Fibroblast of skin of right quadriceps (primary cell): ENCODE measurements around the gene SLC38A7.
A peak's percentile ranks its signal among the peaks of the same experiment; 100 is the strongest.

Experiments
- DNase-seq: peaks from one replicate; pipeline ENCODE4 v3.0.0-alpha.2; 2013

SLC38A7 gene

GRCh38 chr16:58684354-58685083 is at the start of gene SLC38A7:
Gene SLC38A7, minus strand, starts transcription at chr16:58684770. Its CDS starts 4,644 bp downstream, at chr16:58680126.
- DNase-seq = peak; percentile 77

- peak; percentile 79 for DNase-seq
Measured at GRCh38 chr16:58733671-58734458, 49.3 kb upstream of the SLC38A7 start, which contains the start of gene GOT2. Gene GOT2, minus strand, starts transcription at chr16:58734316. Its CDS starts 88 bp downstream, at chr16:58734228.

- DNase-seq = no peak
Measured at GRCh38 chr16:58733248-58733670, 48.7 kb upstream of the SLC38A7 start.

- DNase-seq = peak; percentile 54
Measured at GRCh38 chr16:58732545-58733247, 48.1 kb upstream of the SLC38A7 start.

- DNase-seq = no peak
Measured at GRCh38 chr16:58730724-58731370, 46.3 kb upstream of the SLC38A7 start.

- no peak for DNase-seq
Measured at GRCh38 chr16:58727796-58728568, 43.4 kb upstream of the SLC38A7 start.

GRCh38 chr16:58727028-58727781 is 42.6 kb upstream of the SLC38A7 start:
- no peak for DNase-seq

GRCh38 chr16:58723109-58723508 is 38.5 kb upstream of the SLC38A7 start:
- DNase-seq = no peak

- no peak for DNase-seq
Measured at GRCh38 chr16:58717994-58718393, 33.4 kb upstream of the SLC38A7 start.

- no peak for DNase-seq
Measured at GRCh38 chr16:58716468-58716867, 31.9 kb upstream of the SLC38A7 start.

GRCh38 chr16:58713742-58714141 is 29.2 kb upstream of the SLC38A7 start:
- DNase-seq = no peak

GRCh38 chr16:58709333-58709732 is 24.8 kb upstream of the SLC38A7 start:
- DNase-seq = no peak

GRCh38 chr16:58699151-58699550 is 14.6 kb upstream of the SLC38A7 start:
- no peak for DNase-seq

GRCh38 chr16:58695368-58695767 is 10.8 kb upstream of the SLC38A7 start:
- no peak for DNase-seq

- no peak for DNase-seq
Measured at GRCh38 chr16:58692450-58692849, 7.9 kb upstream of the SLC38A7 start.

- DNase-seq = peak; percentile 66
Measured at GRCh38 chr16:58686985-58687706, 2.6 kb upstream of the SLC38A7 start.

- DNase-seq = no peak
Measured at GRCh38 chr16:58685084-58685449, 497 bp upstream of the SLC38A7 start.

GRCh38 chr16:58684001-58684353 is 593 bp downstream of the SLC38A7 start:
- no peak for DNase-seq

- no peak for DNase-seq
Measured at GRCh38 chr16:58679763-58680162, 4.8 kb downstream of the SLC38A7 start.

- DNase-seq = no peak
Measured at GRCh38 chr16:58678716-58679115, 5.9 kb downstream of the SLC38A7 start.

- DNase-seq = no peak
Measured at GRCh38 chr16:58678269-58678668, 6.3 kb downstream of the SLC38A7 start.
